OCI-M2 (cell line): Measurements from ENCODE around the gene AGAP1.

Source experiments
- DNase-seq: peaks from one replicate; lab custom pipeline; 2025; ENCODE audit not compliant: unreplicated experiment; lab: John Stamatoyannopoulos, UW

Gene AGAP1

GRCh38 chr2:235658351-235659174 lies 164.7 kb downstream of the AGAP1 start:
- no peak for DNase-seq

GRCh38 chr2:235659767-235660322 lies 166.0 kb downstream of the AGAP1 start:
- DNase-seq = no peak

- no peak for DNase-seq
Measured at GRCh38 chr2:235660484-235661082, 166.7 kb downstream of the AGAP1 start.

- no peak for DNase-seq
Measured at GRCh38 chr2:235661167-235661937, 167.5 kb downstream of the AGAP1 start.

- DNase-seq = no peak
Measured at GRCh38 chr2:235661952-235662351, 168.1 kb downstream of the AGAP1 start.

- no peak for DNase-seq
Measured at GRCh38 chr2:235663875-235664274, 170.0 kb downstream of the AGAP1 start.

- no peak for DNase-seq
Measured at GRCh38 chr2:235665661-235666212, 171.9 kb downstream of the AGAP1 start.

GRCh38 chr2:235666213-235666781 lies 172.5 kb downstream of the AGAP1 start:
- DNase-seq = no peak

- DNase-seq = no peak
Measured at GRCh38 chr2:235668782-235669181, 174.9 kb downstream of the AGAP1 start.

- no peak for DNase-seq
Measured at GRCh38 chr2:235669269-235669831, 175.5 kb downstream of the AGAP1 start.

GRCh38 chr2:235669983-235670962 lies 176.4 kb downstream of the AGAP1 start:
- no peak for DNase-seq

- DNase-seq = no peak
Measured at GRCh38 chr2:235670974-235671787, 177.3 kb downstream of the AGAP1 start.

- DNase-seq = no peak
Measured at GRCh38 chr2:235672720-235673119, 178.9 kb downstream of the AGAP1 start.

GRCh38 chr2:235674146-235674545 lies 180.3 kb downstream of the AGAP1 start:
- DNase-seq = no peak

- DNase-seq = no peak
Measured at GRCh38 chr2:235674812-235675211, 181.0 kb downstream of the AGAP1 start.

- no peak for DNase-seq
Measured at GRCh38 chr2:235675678-235676535, 182.1 kb downstream of the AGAP1 start.

- DNase-seq = no peak
Measured at GRCh38 chr2:235676536-235676799, 182.6 kb downstream of the AGAP1 start.

GRCh38 chr2:235677276-235677788 lies 183.5 kb downstream of the AGAP1 start:
- no peak for DNase-seq
